Measurements from ENCODE around the gene MAP3K14. TPM values are rescaled to one million over a fixed set of nuclear protein-coding genes. Genes with fewer than 3 reads are reported as not detected.

The MAP3K14 gene
- total RNA-seq, 4 donors from 2014 or later, result 9.6 to 14.4 (median 11.9) TPM

- TF ChIP-seq EP300 (IDR thresholded peaks at IDR 0.05), result no peak
- TF ChIP-seq CTCF (IDR thresholded peaks at IDR 0.05), result no peak
- TF ChIP-seq POLR2AphosphoS5 (IDR thresholded peaks at IDR 0.05), result no peak
- no peak for TF ChIP-seq POLR2A (IDR thresholded peaks at IDR 0.05)
- WGBS, result 67% methylated on average over 9 of the region's 11 CpGs
- Histone ChIP-seq H3K27me3 (no peaks in the 10 kb centered on the region), H3K4me1 (peaks cover 73% of the 10 kb centered on the region), H3K36me3 (peaks cover 41% of the 10 kb centered on the region), H3K9me3 (no peaks in the 10 kb centered on the region), H3K27ac (peak overlapping the region; percentile 9), H3K4me3 (no peak overlapping the region)
- peak in 1 of 2 donors; percentile 56 for DNase-seq (ENCODE audit: low spot score in 2 of 2)
Measured at GRCh38 chr17:45290269-45290765, 26.5 kb downstream of the MAP3K14 start.

- WGBS, result 82% methylated on average over 12 of the region's 15 CpGs
- TF ChIP-seq POLR2A (IDR thresholded peaks at IDR 0.05), result no peak
- no peak for TF ChIP-seq EP300 (IDR thresholded peaks at IDR 0.05)
- TF ChIP-seq POLR2AphosphoS5 (IDR thresholded peaks at IDR 0.05), result no peak
- TF ChIP-seq CTCF (IDR thresholded peaks at IDR 0.05), result no peak
- DNase-seq (ENCODE audit: low spot score in 2 of 2), result peak in 1 of 2 donors; percentile 48
Measured at GRCh38 chr17:45289301-45290268, 27.2 kb downstream of the MAP3K14 start.

GRCh38 chr17:45288825-45289224, 28.0 kb downstream of the MAP3K14 start:
- no peak overlapping the region for H3K27ac ChIP-seq
- peaks cover 54% of the 10 kb centered on the region for H3K36me3 ChIP-seq
- no peak for TF ChIP-seq EP300 (IDR thresholded peaks at IDR 0.05)
- no peak for TF ChIP-seq POLR2A (IDR thresholded peaks at IDR 0.05)
- TF ChIP-seq CTCF (IDR thresholded peaks at IDR 0.05), result no peak
- TF ChIP-seq POLR2AphosphoS5 (IDR thresholded peaks at IDR 0.05), result no peak
- no peaks in the 10 kb centered on the region for H3K27me3 ChIP-seq
- peaks cover 69% of the 10 kb centered on the region for H3K4me1 ChIP-seq
- no peak overlapping the region for H3K4me3 ChIP-seq
- WGBS, result 69% methylated on average over 7 of the region's 10 CpGs
- H3K9me3 ChIP-seq, result no peaks in the 10 kb centered on the region
- DNase-seq (ENCODE audit: low spot score in 2 of 2), result peak in 1 of 2 donors; percentile 41

More at GRCh38 chr17:45289301-45290268, 27.2 kb downstream of the MAP3K14 start:
- Histone ChIP-seq H3K27me3 (no peaks in the 10 kb centered on the region), H3K27ac (no peak overlapping the region), H3K9me3 (no peaks in the 10 kb centered on the region), H3K4me3 (no peak overlapping the region), H3K4me1 (peaks cover 69% of the 10 kb centered on the region), H3K36me3 (peaks cover 47% of the 10 kb centered on the region)

GRCh38 chr17:45287526-45288500, 29.0 kb downstream of the MAP3K14 start:
- Histone ChIP-seq H3K27ac (no peak overlapping the region), H3K4me1 (peaks cover 60% of the 10 kb centered on the region), H3K36me3 (peaks cover 64% of the 10 kb centered on the region), H3K4me3 (no peak overlapping the region), H3K27me3 (no peaks in the 10 kb centered on the region), H3K9me3 (no peaks in the 10 kb centered on the region)
- no peak for DNase-seq (ENCODE audit: low spot score in 2 of 2)
- TF ChIP-seq POLR2A (IDR thresholded peaks at IDR 0.05) (no peak), EP300 (IDR thresholded peaks at IDR 0.05) (no peak), CTCF (IDR thresholded peaks at IDR 0.05) (no peak), POLR2AphosphoS5 (IDR thresholded peaks at IDR 0.05) (no peak)
- WGBS, result 67% methylated on average over 7 of the region's 10 CpGs

All from suprapubic skin (tissue), 4 donors.